ENCODE measurements around the gene ADGRL2. TPM values are rescaled to one million over a fixed set of nuclear protein-coding genes. Genes with fewer than 3 reads are reported as not detected.

Gene ADGRL2
- total and polyA plus RNA-seq, 2 experiments from 2014 or later: 38.2 to 90.3 TPM

- no peak for TF ChIP-seq REST (IDR thresholded peaks at IDR 0.05; ENCODE audit: unreplicated experiment)
- TF ChIP-seq EZH2 (IDR thresholded peaks at IDR 0.05; ENCODE audit: low read depth, unreplicated experiment): no peak
- no peak for TF ChIP-seq ZNF114 (CRISPR knock-in tag; IDR thresholded peaks at IDR 0.05)
- TF ChIP-seq JUNB (IDR thresholded peaks at IDR 0.05; ENCODE audit: unreplicated experiment): no peak
- no peak for TF ChIP-seq CTCF (conservative IDR thresholded peaks at IDR 0.05; ENCODE audit: low read depth in 2 of 2)
- TF ChIP-seq NANOG (IDR thresholded peaks at IDR 0.05; ENCODE audit: borderline replicate concordance): no peak
- TF ChIP-seq EZH2phosphoT487 (IDR thresholded peaks at IDR 0.05; ENCODE audit: unreplicated experiment): no peak
Observed at GRCh38 chr1:81846630-81847029, 45.9 kb downstream of the ADGRL2 start (continued).

GRCh38 chr1:81847063-81847462 lies 46.3 kb downstream of the ADGRL2 start:
- no peaks in the 10 kb centered on the region for H3K27me3 Mint-ChIP-seq (ENCODE audit: insufficient read depth, low read depth, poor library complexity)
- no peak for ATAC-seq
- H3K9me3 Mint-ChIP-seq: no peaks in the 10 kb centered on the region
- H2AFZ ChIP-seq: no peak overlapping the region
- H3K36me3 ChIP-seq (ENCODE audit: insufficient read depth): no peaks in the 10 kb centered on the region
- H3K4me2 ChIP-seq: peak overlapping the region; percentile 17; the same call in 1 of the 2 replicates
- H3K79me2 ChIP-seq (replicated peaks; ENCODE audit: insufficient read depth): peaks cover 79% of the 10 kb centered on the region
- DNase-seq (ENCODE audit: low spot score): no peak
- no peaks in the 10 kb centered on the region for H3K27me3 ChIP-seq (ENCODE audit: insufficient read depth)
- no peaks in the 10 kb centered on the region for H4K20me1 ChIP-seq (replicated peaks; ENCODE audit: insufficient read depth)
- peaks cover 46% of the 10 kb centered on the region for H3K4me1 ChIP-seq (ENCODE audit: insufficient read depth)
- H3F3A ChIP-seq (replicated peaks; ENCODE audit: low read depth): no peaks in the 10 kb centered on the region
- H3K4me3 ChIP-seq: no peak overlapping the region
- H3K36me3 Mint-ChIP-seq (ENCODE audit: low read depth): peaks cover 3% of the 10 kb centered on the region; the same call in 2 of the 3 replicates
- H3K4me1 Mint-ChIP-seq: peaks cover 45% of the 10 kb centered on the region
- H3K27ac ChIP-seq (ENCODE audit: low read depth): no peak overlapping the region; the same call in 1 of the 2 replicates
- peak overlapping the region; percentile 8 for H3K27ac Mint-ChIP-seq
- H3K4me3 Mint-ChIP-seq: no peak overlapping the region
- H3K9me2 ChIP-seq (ENCODE audit: insufficient read depth): no peaks in the 10 kb centered on the region
- TF ChIP-seq REST (IDR thresholded peaks at IDR 0.05; ENCODE audit: unreplicated experiment): no peak
- no peak for TF ChIP-seq ZNF331 (CRISPR knock-in tag; IDR thresholded peaks at IDR 0.05; ENCODE audit: low read depth)
- no peak for TF ChIP-seq CREB1 (CRISPR knock-in tag; IDR thresholded peaks at IDR 0.05; ENCODE audit: low read depth)
- TF ChIP-seq ETS1 (IDR thresholded peaks at IDR 0.05): no peak
- TF ChIP-seq EZH2 (IDR thresholded peaks at IDR 0.05; ENCODE audit: low read depth, unreplicated experiment): no peak
- TF ChIP-seq EZH2phosphoT487 (IDR thresholded peaks at IDR 0.05; ENCODE audit: unreplicated experiment): no peak
- TF ChIP-seq ZNF114 (CRISPR knock-in tag; IDR thresholded peaks at IDR 0.05): no peak
